MM.1S (cell line): ENCODE data around the gene SYNJ1.
A peak's percentile ranks its signal among the peaks of the same experiment; 100 is the strongest.

Experiments used
- DNase-seq: peaks from one replicate; pipeline ENCODE4 v3.0.0-alpha.2; 2015
- H2AFZ ChIP-seq: fragments of 300-600 bp; sonication (generic); 2 replicates; pipeline ENCODE4 v1.6.0; 2016; ENCODE audit warnings: antibody characterized with exemption, low read length
- H3F3A ChIP-seq: fragments of 300-600 bp; sonication (generic); 2 replicates; pipeline ENCODE4 v1.6.1; 2016; ENCODE audit warnings: mild to moderate bottlenecking, antibody characterized with exemption, low read length, moderate library complexity, mixed read lengths; ENCODE audit not compliant: insufficient read depth
- H3K27ac ChIP-seq: fragments of 300-600 bp; sonication (generic); 2 replicates; pipeline ENCODE4 v1.5.1; 2016; ENCODE audit warnings: mild to moderate bottlenecking, low read length
- H3K27me3 ChIP-seq: fragments of 300-600 bp; sonication (generic); replicated peaks from 2 replicates; pipeline ENCODE4 v1.6.0; 2016; ENCODE audit warnings: low read length; ENCODE audit not compliant: insufficient read depth
- H3K36me3 ChIP-seq: fragments of 300-600 bp; sonication (generic); replicated peaks from 2 replicates; pipeline ENCODE4 v1.6.1; 2016; ENCODE audit warnings: mild to moderate bottlenecking, low read length, mixed read lengths; ENCODE audit not compliant: insufficient read depth
- H3K4me1 ChIP-seq: fragments of 300-600 bp; sonication (generic); 2 replicates; pipeline ENCODE4 v1.6.1; 2016; ENCODE audit warnings: low read length, mixed read lengths
- H3K4me2 ChIP-seq: fragments of 300-600 bp; sonication (generic); 2 replicates; pipeline ENCODE4 v1.6.0; 2016; ENCODE audit warnings: low read depth, low read length
- H3K4me3 ChIP-seq: fragments of 300-600 bp; sonication (generic); 2 replicates; pipeline ENCODE4 v1.5.1; 2016; ENCODE audit warnings: low read length, mixed read lengths
- H3K79me2 ChIP-seq: fragments of 300-600 bp; sonication (generic); 2 replicates; pipeline ENCODE4 v1.6.1; 2016; ENCODE audit warnings: mixed run types, low read length, mixed read lengths
- H3K9ac ChIP-seq: fragments of 300-600 bp; sonication (generic); 2 replicates; pipeline ENCODE4 v1.6.1; 2016; ENCODE audit warnings: low read length, mixed read lengths
- H3K9me2 ChIP-seq: fragments of 300-600 bp; sonication (generic); replicated peaks from 2 replicates; pipeline ENCODE4 v1.6.1; 2016; ENCODE audit warnings: mild to moderate bottlenecking, low read length, mixed read lengths; ENCODE audit not compliant: insufficient read depth
- H3K9me3 ChIP-seq: fragments of 300-600 bp; sonication (generic); replicated peaks from 2 replicates; pipeline ENCODE4 v1.6.1; 2016; ENCODE audit warnings: mild to moderate bottlenecking, low read length, mixed read lengths; ENCODE audit not compliant: insufficient read depth
- H4K20me1 ChIP-seq: fragments of 300-600 bp; sonication (generic); 2 replicates; pipeline ENCODE4 v1.6.1; 2016; ENCODE audit warnings: mild to moderate bottlenecking, low read length, moderate library complexity, mixed read lengths; ENCODE audit not compliant: insufficient read depth
- EZH2 ChIP-seq: fragments of 300-600 bp; sonication (generic); optimal IDR thresholded peaks from 2 replicates; pipeline ENCODE3; 2017; ENCODE audit warnings: low read depth, mild to moderate bottlenecking, antibody characterized with exemption, low read length, mixed read lengths
- EZH2phosphoT487 ChIP-seq: fragments of 300-600 bp; sonication (generic); IDR thresholded peaks from 2 replicates; pipeline ENCODE4 v1.6.1; 2018; ENCODE audit warnings: antibody characterized with exemption, low read length
- TF ChIP-seq, protein P1 (sequence below): fragments of 300-600 bp; sonication (generic); IDR thresholded peaks from 2 replicates; pipeline ENCODE4 v1.5.1; 2016; ENCODE audit warnings: antibody characterized with exemption, low read length, mixed read lengths

Gene SYNJ1

DNA sequence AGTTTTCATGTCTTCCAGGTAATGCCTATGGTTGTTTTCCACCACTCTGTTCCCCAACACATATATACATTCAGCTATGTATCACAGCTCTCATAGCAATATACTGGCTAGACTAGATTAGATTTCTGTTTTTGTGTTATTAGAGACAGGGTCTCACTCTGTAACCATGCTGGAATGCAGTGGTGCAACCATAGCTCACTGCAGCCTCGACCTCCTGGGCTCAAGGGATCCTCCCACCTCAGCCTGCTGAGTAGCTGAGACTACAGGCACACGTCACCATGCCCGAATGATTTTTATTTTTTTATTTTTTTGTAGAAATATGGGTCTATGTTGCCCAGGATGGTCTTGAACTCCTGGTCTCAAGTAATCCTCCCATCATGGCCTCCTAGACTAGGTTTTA, 37.7 kb downstream of the SYNJ1 start:
- H3K27me3 ChIP-seq: no peaks in the 10 kb centered on the region
- no peaks in the 10 kb centered on the region for H3K4me1 ChIP-seq
- H3K9me3 ChIP-seq: no peaks in the 10 kb centered on the region
- H3K79me2 ChIP-seq: no peaks in the 10 kb centered on the region
- H2AFZ ChIP-seq: no peak overlapping the region
- DNase-seq: no peak
- no peaks in the 10 kb centered on the region; the same call in 1 of the 2 replicates for H4K20me1 ChIP-seq
- no peaks in the 10 kb centered on the region for H3K9me2 ChIP-seq
- H3F3A ChIP-seq: no peaks in the 10 kb centered on the region
- H3K36me3 ChIP-seq: no peaks in the 10 kb centered on the region; the same call in 1 of the 2 replicates
- no peak overlapping the region for H3K4me3 ChIP-seq
- H3K9ac ChIP-seq: no peak overlapping the region
- H3K4me2 ChIP-seq: no peak overlapping the region
- TF ChIP-seq, protein P1, sequence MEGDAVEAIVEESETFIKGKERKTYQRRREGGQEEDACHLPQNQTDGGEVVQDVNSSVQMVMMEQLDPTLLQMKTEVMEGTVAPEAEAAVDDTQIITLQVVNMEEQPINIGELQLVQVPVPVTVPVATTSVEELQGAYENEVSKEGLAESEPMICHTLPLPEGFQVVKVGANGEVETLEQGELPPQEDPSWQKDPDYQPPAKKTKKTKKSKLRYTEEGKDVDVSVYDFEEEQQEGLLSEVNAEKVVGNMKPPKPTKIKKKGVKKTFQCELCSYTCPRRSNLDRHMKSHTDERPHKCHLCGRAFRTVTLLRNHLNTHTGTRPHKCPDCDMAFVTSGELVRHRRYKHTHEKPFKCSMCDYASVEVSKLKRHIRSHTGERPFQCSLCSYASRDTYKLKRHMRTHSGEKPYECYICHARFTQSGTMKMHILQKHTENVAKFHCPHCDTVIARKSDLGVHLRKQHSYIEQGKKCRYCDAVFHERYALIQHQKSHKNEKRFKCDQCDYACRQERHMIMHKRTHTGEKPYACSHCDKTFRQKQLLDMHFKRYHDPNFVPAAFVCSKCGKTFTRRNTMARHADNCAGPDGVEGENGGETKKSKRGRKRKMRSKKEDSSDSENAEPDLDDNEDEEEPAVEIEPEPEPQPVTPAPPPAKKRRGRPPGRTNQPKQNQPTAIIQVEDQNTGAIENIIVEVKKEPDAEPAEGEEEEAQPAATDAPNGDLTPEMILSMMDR: no peak
- TF ChIP-seq EZH2 (no peak), EZH2phosphoT487 (no peak)
- no peak overlapping the region for H3K27ac ChIP-seq

DNA sequence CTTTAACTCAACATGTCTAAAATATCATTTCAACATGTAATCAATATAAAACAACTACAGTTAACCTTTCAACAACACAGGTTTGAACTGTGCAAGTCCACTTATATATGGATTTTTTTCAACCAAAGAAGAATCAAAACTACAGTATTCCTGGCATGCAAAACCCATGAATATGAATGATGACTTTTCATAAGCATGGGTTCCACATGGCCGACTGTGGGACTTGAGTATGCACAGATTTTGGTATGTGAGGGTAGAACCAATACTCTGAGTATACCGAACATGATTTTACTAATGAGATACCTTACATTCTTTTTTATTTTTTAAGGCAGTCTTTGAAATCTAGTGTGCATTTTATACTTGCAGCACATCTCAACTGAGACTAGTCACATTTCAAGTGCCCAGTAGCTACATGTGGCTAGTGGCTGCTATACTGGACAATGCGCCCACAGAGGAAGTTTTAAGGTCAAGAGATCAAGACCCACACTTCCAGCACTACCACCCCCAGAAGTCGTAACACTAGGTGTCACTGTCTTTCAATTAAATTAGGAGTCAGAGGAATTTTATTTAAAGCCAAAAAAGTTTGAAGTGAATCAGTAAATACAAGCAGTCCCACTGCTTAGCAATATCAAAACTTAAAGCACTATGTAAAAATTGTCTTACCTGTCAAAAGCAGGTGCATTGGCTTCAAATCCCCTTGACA, 40.0 kb downstream of the SYNJ1 start:
- Histone ChIP-seq H3F3A (no peaks in the 10 kb centered on the region), H3K4me2 (no peak overlapping the region), H2AFZ (no peak overlapping the region), H3K9me3 (no peaks in the 10 kb centered on the region), H3K27me3 (no peaks in the 10 kb centered on the region), H3K36me3 (no peaks in the 10 kb centered on the region), H3K4me3 (no peak overlapping the region), H3K9me2 (no peaks in the 10 kb centered on the region), H4K20me1 (no peaks in the 10 kb centered on the region; the same call in 1 of the 2 replicates), H3K9ac (no peak overlapping the region), H3K79me2 (no peaks in the 10 kb centered on the region), H3K27ac (no peak overlapping the region), H3K4me1 (no peaks in the 10 kb centered on the region)
- TF ChIP-seq, protein P1: peak; percentile 10; the same call in 1 of the 2 replicates
- TF ChIP-seq EZH2: no peak
- DNase-seq: peak; percentile 30

DNA sequence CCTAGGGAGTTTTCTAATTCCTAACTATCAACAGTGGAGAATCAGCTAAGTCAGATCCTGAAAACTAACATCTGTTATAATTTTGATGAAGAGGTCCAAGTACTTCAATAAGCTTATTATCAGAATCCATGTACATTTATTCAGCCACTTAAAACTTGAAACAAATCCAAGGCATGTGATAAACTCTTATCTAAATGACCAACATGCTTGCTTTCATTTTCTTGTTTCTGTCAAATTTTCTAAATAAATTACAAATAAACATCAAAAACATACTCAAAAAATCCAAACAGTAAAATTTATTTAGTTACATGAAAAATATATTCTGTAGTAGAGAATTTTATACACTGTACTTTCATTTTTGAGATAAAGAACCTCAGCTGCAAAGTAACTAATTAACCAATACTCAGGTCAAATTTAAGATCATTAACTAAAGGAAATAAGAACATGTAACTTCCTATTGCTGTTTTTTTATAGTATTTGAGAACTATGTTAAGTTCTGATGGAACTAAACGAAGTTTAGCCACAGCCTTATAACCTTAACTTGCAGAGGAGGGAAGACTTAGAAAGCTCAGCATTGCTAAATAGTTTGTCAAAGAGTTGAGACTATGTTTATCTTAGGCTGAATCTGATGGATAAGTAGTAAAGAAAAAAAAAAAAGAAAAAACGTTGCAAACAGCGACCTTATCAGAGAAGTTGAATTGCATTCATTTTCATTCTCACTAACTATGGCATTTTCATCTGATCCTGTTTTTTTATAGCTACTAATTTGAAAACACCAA, 44.9 kb downstream of the SYNJ1 start:
- H3F3A ChIP-seq: no peaks in the 10 kb centered on the region
- H3K4me2 ChIP-seq: no peak overlapping the region
- TF ChIP-seq, protein P1: no peak
- TF ChIP-seq EZH2 (no peak), EZH2phosphoT487 (no peak)
- H3K79me2 ChIP-seq: no peaks in the 10 kb centered on the region
- H3K4me3 ChIP-seq: no peak overlapping the region
- H3K9ac ChIP-seq: no peak overlapping the region
- H3K27me3 ChIP-seq: no peaks in the 10 kb centered on the region
- no peaks in the 10 kb centered on the region for H3K36me3 ChIP-seq
- no peak overlapping the region for H2AFZ ChIP-seq
- H3K4me1 ChIP-seq: no peaks in the 10 kb centered on the region
- H4K20me1 ChIP-seq: no peaks in the 10 kb centered on the region; the same call in 1 of the 2 replicates
- no peak for DNase-seq
- no peak overlapping the region for H3K27ac ChIP-seq
- no peaks in the 10 kb centered on the region for H3K9me2 ChIP-seq
- H3K9me3 ChIP-seq: no peaks in the 10 kb centered on the region
